Activated CD4-positive, alpha-beta T cell treated with anti-CD3 and anti-CD28 coated beads, Interleukin-2, amount 10 ng/mL, durations not matched to agents 7 days and 5 days (primary cell): ENCODE results near the gene MAPK8IP2. TPM values are rescaled to one million over a fixed set of nuclear protein-coding genes. Genes with fewer than 3 reads are reported as not detected.
"Not testable (repeated sequence)": the region's sequence is repeated elsewhere in the genome, so short reads cannot be mapped to it uniquely, and the experiment has no call there.

Experiments
- CTCF ChIA-PET: fragments of 350-600 bp; sonication (Branson Sonifier 250); formaldehyde crosslinking; loops from one replicate; lab custom pipeline; 2021; ENCODE audit warnings: antibody characterized with exemption; lab: Charles Lee
- POLR2A ChIA-PET: fragments of 350-600 bp; sonication (Branson Sonifier 250); formaldehyde crosslinking; loops from one replicate; lab custom pipeline; 2021; ENCODE audit warnings: antibody characterized with exemption; lab: Charles Lee
- DNase-seq: peaks from one replicate; pipeline ENCODE4 v3.0.0-alpha.2; 2020
- H3K27ac Mint-ChIP-seq: one replicate; pipeline ENCODE4 v1.8.0; 2021; ENCODE audit warnings: mild to moderate bottlenecking, moderate library complexity, mixed read lengths
- H3K27me3 Mint-ChIP-seq: one replicate; pipeline ENCODE4 v1.8.0; 2021; ENCODE audit warnings: mixed read lengths
- H3K36me3 Mint-ChIP-seq: one replicate; pipeline ENCODE4 v1.8.0; 2021; ENCODE audit warnings: low read depth, mixed read lengths
- H3K4me1 Mint-ChIP-seq: one replicate; pipeline ENCODE4 v1.8.0; 2021; ENCODE audit warnings: mixed read lengths
- H3K4me3 Mint-ChIP-seq: one replicate; pipeline ENCODE4 v1.8.0; 2021; ENCODE audit warnings: mild to moderate bottlenecking, moderate library complexity, mixed read lengths
- H3K9me3 Mint-ChIP-seq: one replicate; pipeline ENCODE4 v1.8.0; 2021; ENCODE audit warnings: mixed read lengths
- total RNA-seq, 2 experiments: library from RNA; stranded (reverse); gene quantifications; one replicate each; pipeline ENCODE4 v1.2.3, GENCODE V29; 2021

The MAPK8IP2 gene
- total RNA-seq, 2 experiments from 2014 or later: 0.29 to 0.37 TPM

- Mint-ChIP-seq H3K4me1 (peaks cover 12% of the 10 kb centered on the region), H3K27me3 (peaks cover 15% of the 10 kb centered on the region), H3K36me3 (no peaks in the 10 kb centered on the region), H3K4me3 (no peak overlapping the region), H3K9me3 (no peaks in the 10 kb centered on the region), H3K27ac (no peak overlapping the region)
- POLR2A ChIA-PET: no interaction called here
- CTCF ChIA-PET: interaction anchor here (1.1 to 2.6 kb wide), 5 partner anchors 8 to 86 kb away, joined by 3 to 16 read pairs (median 4); partner anchors contain the start of genes MAPK8IP2 and SCO2
- no peak for DNase-seq
Measured at GRCh38 chr22:50612168-50612527, 11.6 kb downstream of the MAPK8IP2 start.

GRCh38 chr22:50612528-50613221 is 12.1 kb downstream of the MAPK8IP2 start:
- Mint-ChIP-seq H3K36me3 (no peaks in the 10 kb centered on the region), H3K27ac (no peak overlapping the region), H3K4me1 (peaks cover 12% of the 10 kb centered on the region), H3K27me3 (peaks cover 16% of the 10 kb centered on the region), H3K4me3 (no peak overlapping the region), H3K9me3 (no peaks in the 10 kb centered on the region)
- ChIA-PET POLR2A (no interaction called here), CTCF (interaction anchor here (1.1 to 2.6 kb wide), 5 partner anchors 8 to 87 kb away, joined by 3 to 16 read pairs (median 4); partner anchors contain the start of genes MAPK8IP2 and SCO2)
- peak; percentile 22 for DNase-seq

- H3K4me1 Mint-ChIP-seq: peaks cover 14% of the 10 kb centered on the region
- ChIA-PET CTCF (interaction anchor here (1.8 kb wide), 1 partner anchor 12 kb away, joined by 3 read pairs; no protein-coding TSS in a partner anchor), POLR2A (no interaction called here)
- DNase-seq: no peak
- H3K9me3 Mint-ChIP-seq: no peaks in the 10 kb centered on the region
- H3K36me3 Mint-ChIP-seq: no peaks in the 10 kb centered on the region
- H3K4me3 Mint-ChIP-seq: no peak overlapping the region
- peaks cover 16% of the 10 kb centered on the region for H3K27me3 Mint-ChIP-seq
- no peak overlapping the region for H3K27ac Mint-ChIP-seq
Measured at GRCh38 chr22:50613291-50613981, 12.8 kb downstream of the MAPK8IP2 start.

- POLR2A ChIA-PET, H3K36me3 Mint-ChIP-seq, H3K4me3 Mint-ChIP-seq, DNase-seq, CTCF ChIA-PET, H3K9me3 Mint-ChIP-seq, H3K27ac Mint-ChIP-seq: not testable (repeated sequence)
- Mint-ChIP-seq H3K27me3 (peaks cover 16% of the 10 kb centered on the region), H3K4me1 (peaks cover 18% of the 10 kb centered on the region)
Measured at GRCh38 chr22:50614296-50614695, 13.7 kb downstream of the MAPK8IP2 start.

GRCh38 chr22:50620593-50621355 is 20.2 kb downstream of the MAPK8IP2 start:
- Mint-ChIP-seq H3K9me3 (no peaks in the 10 kb centered on the region), H3K27ac (peak overlapping the region; percentile 100), H3K36me3 (peaks cover 15% of the 10 kb centered on the region), H3K4me1 (peaks cover 48% of the 10 kb centered on the region), H3K4me3 (peak overlapping the region; percentile 82), H3K27me3 (peaks cover 1% of the 10 kb centered on the region)
- ChIA-PET POLR2A (interaction anchor here (0.6 to 2.0 kb wide), 13 partner anchors 54 to 376 kb away, joined by 3 to 19 read pairs (median 4); partner anchors contain the start of genes KLHDC7B, LMF2, NCAPH2 and SCO2), CTCF (interaction anchor here (0.6 to 2.9 kb wide), 44 partner anchors 9 to 649 kb away, joined by 3 to 37 read pairs (median 5); partner anchors contain the start of genes CHKB, HDAC10, KLHDC7B and LMF2)
- peak; percentile 88 for DNase-seq

GRCh38 chr22:50621356-50621880 is 20.8 kb downstream of the MAPK8IP2 start:
- CTCF ChIA-PET: interaction anchor here (0.6 to 2.9 kb wide), 34 partner anchors 9 to 649 kb away, joined by 3 to 37 read pairs (median 6); partner anchors contain the start of genes CHKB, HDAC10, KLHDC7B and LMF2
- peak overlapping the region; percentile 82 for H3K4me3 Mint-ChIP-seq
- H3K36me3 Mint-ChIP-seq: peaks cover 16% of the 10 kb centered on the region
- peak overlapping the region; percentile 100 for H3K27ac Mint-ChIP-seq
- peaks cover 49% of the 10 kb centered on the region for H3K4me1 Mint-ChIP-seq
- DNase-seq: peak; percentile 78
- H3K27me3 Mint-ChIP-seq: peaks cover 1% of the 10 kb centered on the region
- H3K9me3 Mint-ChIP-seq: no peaks in the 10 kb centered on the region
- POLR2A ChIA-PET: interaction anchor here (0.8 to 2.0 kb wide), 7 partner anchors 76 to 153 kb away, joined by 3 to 19 read pairs (median 3); partner anchors contain the start of genes KLHDC7B, LMF2, NCAPH2 and SCO2

- Mint-ChIP-seq H3K4me1 (peaks cover 53% of the 10 kb centered on the region), H3K9me3 (no peaks in the 10 kb centered on the region), H3K27ac (peak overlapping the region; percentile 100), H3K36me3 (peaks cover 19% of the 10 kb centered on the region), H3K4me3 (peak overlapping the region; percentile 82), H3K27me3 (peaks cover 1% of the 10 kb centered on the region)
- ChIA-PET POLR2A (interaction anchor here (1.3 to 2.0 kb wide), 2 partner anchors 96 to 114 kb away, joined by 4 to 19 read pairs; partner anchors contain the start of genes LMF2, NCAPH2 and SCO2), CTCF (interaction anchor here (0.8 to 2.9 kb wide), 11 partner anchors 12 to 346 kb away, joined by 3 to 37 read pairs (median 7); partner anchors contain the start of genes CHKB, KLHDC7B, SCO2 and TYMP)
- DNase-seq: peak; percentile 53
Measured at GRCh38 chr22:50621948-50622722, 21.5 kb downstream of the MAPK8IP2 start.

- Mint-ChIP-seq H3K4me3 (peak overlapping the region; percentile 82), H3K4me1 (peaks cover 53% of the 10 kb centered on the region), H3K9me3 (no peaks in the 10 kb centered on the region), H3K27me3 (no peaks in the 10 kb centered on the region), H3K27ac (peak overlapping the region; percentile 100), H3K36me3 (peaks cover 19% of the 10 kb centered on the region)
- POLR2A ChIA-PET: no interaction called here
- DNase-seq: no peak
- CTCF ChIA-PET: interaction anchor here (2.6 to 2.9 kb wide), 2 partner anchors 11 to 98 kb away, joined by 11 to 37 read pairs; partner anchors contain the start of gene SCO2
Measured at GRCh38 chr22:50622723-50623327, 22.2 kb downstream of the MAPK8IP2 start.

GRCh38 chr22:50624347-50625130 is 23.9 kb downstream of the MAPK8IP2 start:
- Mint-ChIP-seq H3K9me3 (no peaks in the 10 kb centered on the region), H3K4me3 (no peak overlapping the region), H3K4me1 (peaks cover 57% of the 10 kb centered on the region), H3K27ac (peak overlapping the region; percentile 31), H3K36me3 (peaks cover 24% of the 10 kb centered on the region), H3K27me3 (peaks cover 2% of the 10 kb centered on the region)
- CTCF ChIA-PET: interaction anchor here (0.6 kb wide), 1 partner anchor 300 kb away, joined by 4 read pairs; no protein-coding TSS in a partner anchor
- no peak for DNase-seq
- POLR2A ChIA-PET: no interaction called here

- Mint-ChIP-seq H3K9me3 (no peaks in the 10 kb centered on the region), H3K4me1 (peaks cover 52% of the 10 kb centered on the region), H3K36me3 (peaks cover 24% of the 10 kb centered on the region), H3K4me3 (no peak overlapping the region), H3K27ac (no peak overlapping the region), H3K27me3 (peaks cover 2% of the 10 kb centered on the region)
- POLR2A ChIA-PET: no interaction called here
- CTCF ChIA-PET: interaction anchor here (0.6 kb wide), 1 partner anchor 300 kb away, joined by 4 read pairs; no protein-coding TSS in a partner anchor
- DNase-seq: no peak
Measured at GRCh38 chr22:50625131-50625567, 24.6 kb downstream of the MAPK8IP2 start.
